ENCODE measurements around the gene CNOT1. TPM values are rescaled to one million over a fixed set of nuclear protein-coding genes. Genes with fewer than 3 reads are reported as not detected.
"Not testable (repeated sequence)": the region's sequence is repeated elsewhere in the genome, so short reads cannot be mapped to it uniquely, and the experiment has no call there.

CNOT1 gene
- polyA plus RNA-seq, 1 donor: 86.0 TPM

DNA sequence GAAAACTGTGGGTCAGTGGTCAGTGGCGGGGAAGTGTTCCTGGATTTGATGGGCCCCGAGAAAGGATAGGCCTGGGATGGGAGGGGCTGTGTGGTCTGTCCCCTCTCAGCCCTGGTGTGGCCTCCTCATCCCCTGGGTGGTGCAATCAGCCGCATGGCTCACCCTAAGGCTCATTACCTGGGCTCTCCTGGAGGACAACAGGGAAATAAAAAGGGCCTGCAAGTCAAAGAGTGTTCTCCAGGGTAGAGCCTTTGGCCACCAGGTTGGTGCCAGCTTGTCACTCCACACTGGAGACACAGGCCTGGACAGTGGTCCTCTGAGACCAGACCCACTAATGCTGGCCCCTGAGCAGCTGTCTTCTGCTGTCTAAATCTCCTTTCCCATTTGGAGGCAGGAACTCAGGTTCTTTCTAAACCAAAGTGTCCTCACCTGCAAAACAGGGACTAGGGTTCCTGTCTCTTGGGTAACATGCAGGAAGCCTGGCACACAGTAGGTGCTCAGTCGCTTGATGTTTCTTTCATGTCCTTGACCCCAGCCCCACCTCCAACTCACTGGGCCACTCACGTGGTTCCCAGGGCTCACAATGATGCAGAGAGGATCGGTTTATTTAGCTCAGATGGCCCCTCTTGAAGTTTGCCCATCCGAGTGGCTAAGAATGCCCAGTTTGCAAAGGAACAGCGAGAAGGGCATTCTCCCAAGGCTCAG is 127.3 kb downstream of the CNOT1 start:
- no peak for DNase-seq (ENCODE audit: low read depth)

DNA sequence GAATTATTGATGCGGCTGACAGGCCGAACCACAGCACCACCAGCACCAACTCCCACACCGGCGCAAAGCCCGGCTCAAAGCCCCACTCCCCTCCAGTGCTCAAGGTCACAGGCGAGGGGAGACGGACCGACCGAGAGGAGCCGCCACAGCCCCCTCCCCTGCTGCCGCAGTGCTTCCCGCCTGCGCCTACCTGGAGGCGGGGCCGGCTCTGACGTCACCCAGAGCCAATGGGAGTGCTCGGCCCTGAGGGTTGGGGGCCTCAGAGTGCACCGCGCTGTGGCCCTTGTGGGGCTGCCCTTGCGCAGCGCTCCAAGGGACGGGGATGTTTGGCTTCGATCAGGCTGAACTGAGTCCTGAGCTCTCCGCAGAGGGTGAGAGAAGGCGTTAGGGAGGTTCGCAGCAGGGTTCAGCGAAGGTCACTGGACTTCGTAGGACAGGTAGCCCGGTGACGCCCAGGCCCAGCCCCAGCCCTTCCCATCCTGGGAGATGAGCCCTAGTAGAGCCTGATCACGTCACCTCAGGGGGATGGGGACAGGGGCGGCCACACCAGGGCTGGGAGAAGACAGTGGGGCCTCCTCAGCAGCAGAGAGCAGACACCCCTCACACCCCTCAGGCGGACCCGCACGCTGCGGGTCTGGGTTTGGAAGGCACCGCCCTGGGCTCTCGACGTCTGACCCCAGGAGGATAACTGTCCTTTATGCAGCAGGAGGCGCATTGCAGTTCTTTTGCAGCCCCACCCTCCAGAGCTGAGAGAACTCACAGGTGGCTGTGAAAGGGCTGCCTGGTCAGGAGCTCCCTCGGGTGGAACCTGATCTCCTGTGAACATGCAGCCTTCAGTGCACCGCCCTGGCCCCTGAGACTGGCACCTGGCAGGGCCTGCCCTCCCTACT is 128.1 kb downstream of the CNOT1 start:
- no peak for DNase-seq (ENCODE audit: low read depth)

DNA sequence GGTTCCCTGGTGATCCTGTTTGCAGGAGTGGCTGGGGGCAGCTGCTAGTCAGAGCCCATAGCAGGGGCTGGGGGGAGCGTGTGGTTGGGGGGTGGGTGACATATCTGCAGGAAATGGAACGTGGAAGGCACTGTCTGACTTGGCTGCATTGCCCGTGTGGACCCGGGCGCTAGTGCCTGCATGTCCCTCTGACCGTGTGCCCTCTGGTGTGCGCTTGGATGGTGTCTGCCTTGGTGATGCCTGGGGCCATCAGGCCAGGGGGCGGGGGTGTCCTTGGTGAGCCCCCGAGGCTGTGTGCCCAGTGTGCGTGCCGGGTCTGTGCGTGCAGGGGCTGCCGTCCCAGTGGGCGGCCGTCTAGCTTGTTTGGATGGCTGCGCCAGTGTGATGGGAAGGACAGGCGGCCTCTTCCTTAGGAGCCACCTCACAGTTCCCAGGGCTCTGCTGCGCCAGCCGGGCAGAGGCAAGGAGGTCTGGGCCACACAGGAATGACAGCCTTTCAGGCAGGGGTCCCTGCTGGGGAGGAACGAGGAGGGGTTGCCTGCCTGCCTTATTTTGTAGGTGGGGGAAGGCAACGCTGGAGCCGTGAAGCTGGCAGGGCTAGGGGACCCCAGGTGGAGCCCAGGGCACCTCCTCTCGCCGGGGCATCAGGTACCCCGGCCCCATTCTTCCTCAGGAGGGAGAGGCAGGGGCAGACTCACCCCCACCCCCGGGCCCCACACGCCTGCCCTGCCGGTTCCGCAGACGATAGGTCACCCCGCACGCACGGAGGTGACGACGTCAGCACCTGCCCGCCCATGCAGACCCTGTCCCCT is 129.0 kb downstream of the CNOT1 start:
- DNase-seq (ENCODE audit: low read depth): no peak

DNA sequence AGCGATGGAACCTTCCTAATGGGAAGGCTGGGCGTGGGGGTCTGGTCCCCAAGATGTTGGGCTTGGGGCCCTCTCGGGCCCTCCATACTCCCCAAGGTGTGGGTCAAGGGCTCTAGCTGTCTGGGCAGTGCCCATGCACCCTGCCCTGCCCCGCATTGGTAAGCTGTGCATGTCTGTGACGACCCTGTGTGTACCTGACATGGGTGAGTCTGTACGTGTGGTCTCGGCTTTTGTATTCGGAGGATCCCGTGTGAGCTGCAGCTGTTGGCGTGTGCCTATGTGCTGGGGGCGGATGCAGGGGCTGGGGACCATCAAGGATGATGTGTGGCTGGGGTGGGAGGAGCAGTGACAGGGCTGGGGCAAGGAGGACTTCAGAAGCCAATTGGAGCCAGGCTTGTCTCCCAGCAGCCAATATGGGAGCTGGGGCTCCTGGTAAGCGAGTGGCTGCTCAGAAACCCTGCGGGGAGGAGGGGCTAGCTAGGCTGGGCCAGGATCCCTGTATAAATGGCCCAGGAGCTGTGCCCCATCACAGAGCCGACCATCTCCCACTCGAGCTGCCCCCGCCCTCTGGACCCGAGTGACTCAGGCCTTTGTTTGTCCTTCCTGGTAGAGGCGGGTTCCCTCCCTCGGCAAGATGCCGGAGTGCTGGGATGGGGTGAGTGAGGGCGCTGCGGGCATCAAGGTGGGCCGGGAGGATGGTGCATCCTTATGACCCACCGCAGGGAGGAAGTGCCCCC is 129.8 kb downstream of the CNOT1 start, which contains the start of gene NDRG4:
Gene NDRG4 (plus strand): TSS at position 529 of the 737 bp plus-strand sequence. CDS start 106 bp downstream, at position 635.
- DNase-seq (ENCODE audit: low read depth): peak; percentile 60

DNA sequence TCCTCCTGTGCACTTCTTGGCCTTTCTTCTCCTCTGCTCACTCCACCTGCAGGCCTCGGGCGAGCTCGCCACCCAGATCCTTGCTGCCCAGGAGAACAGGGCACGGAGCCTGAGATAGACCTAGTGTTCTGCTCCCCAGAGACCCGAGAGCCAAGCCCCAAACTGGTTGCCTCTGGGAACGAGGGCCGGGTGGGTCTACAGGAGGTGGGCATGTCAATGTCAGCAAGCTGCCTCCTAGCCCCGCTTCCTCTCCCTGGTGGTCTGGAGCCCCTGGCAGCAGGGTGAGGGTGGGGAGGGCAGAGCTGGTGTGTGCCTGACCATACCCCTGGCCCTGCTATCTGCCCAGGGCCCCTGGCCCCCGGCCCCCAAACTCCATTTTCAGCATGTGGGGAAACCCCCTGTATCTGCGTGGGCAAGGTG is 130.5 kb downstream of the CNOT1 start:
- DNase-seq (ENCODE audit: low read depth): no peak

DNA sequence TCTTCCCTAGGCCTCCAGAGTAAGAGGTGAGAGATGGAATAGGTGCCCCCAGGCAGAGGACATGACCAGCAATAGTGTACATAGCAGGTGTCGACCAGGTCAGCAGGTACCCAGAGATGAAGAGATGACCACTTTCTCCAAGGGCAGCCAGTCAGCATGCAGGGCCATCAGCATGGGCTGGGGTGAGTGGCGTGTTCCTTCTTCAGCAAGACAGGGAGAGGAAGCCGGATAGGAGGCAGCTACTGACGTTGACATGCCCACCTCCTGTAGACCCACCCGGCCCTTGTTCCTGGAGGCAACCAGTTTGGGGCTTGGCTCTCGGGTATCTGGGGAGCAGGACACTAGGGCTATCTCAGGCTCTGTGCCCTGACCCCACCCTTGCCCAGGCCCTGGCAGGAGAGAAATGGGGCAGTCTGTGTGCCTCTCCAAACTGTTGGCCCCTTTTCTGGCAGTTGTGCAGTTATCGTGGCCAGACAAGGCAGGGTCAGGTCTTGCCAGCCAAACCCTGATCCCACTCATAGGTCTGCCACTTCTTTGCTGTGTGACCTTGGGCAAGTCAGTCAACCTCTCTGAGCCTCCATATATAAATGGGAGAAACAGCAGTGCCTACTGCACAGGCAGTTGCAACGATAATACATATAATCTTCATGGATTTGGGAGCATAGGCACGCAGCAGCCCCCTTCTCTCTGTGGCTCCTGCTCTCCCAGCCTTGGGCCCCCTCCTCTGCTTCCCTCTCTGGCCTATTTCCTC is 131.1 kb downstream of the CNOT1 start:
- DNase-seq (ENCODE audit: low read depth): no peak

DNA sequence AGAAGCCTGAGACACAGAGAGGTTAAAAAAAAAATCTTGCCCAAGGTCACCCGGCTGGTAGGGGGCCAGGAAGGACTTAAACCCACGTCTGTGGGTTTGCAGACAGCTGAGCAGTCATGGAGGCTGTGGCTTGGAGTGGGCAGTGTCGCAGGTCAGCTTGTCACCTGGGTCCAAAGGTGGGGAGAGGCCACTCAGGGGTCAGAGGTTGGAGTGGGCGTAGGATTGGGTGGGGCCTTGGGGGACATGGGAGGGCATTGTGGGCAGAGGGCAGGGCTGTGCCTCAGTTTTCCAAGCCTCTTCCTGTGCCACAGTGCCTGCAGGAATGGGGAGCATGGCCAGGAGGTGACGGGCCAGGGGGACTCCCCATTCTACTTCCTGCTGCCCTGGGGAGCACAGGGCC is 131.7 kb downstream of the CNOT1 start:
- no peak for DNase-seq (ENCODE audit: low read depth)

DNA sequence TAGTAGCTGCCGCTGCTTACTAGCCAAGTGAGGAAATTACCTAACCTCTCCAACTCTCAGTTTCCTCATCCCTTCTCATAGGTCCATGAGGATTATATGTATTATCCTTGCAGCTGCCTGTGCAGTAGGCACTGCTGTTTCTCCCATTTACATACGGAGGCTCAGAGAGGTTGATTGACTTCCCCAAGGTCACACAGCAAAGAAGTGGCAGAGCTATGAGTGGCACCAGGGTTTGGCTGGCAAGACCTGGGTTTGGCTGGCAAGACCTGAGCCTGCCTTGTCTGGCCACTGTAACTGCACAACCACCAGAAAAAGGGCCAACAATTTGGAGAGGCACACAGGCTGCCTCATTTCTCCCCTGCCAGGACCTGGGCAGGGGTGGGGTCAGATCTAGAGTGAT is 132.2 kb downstream of the CNOT1 start:
- no peak for DNase-seq (ENCODE audit: low read depth)

DNA sequence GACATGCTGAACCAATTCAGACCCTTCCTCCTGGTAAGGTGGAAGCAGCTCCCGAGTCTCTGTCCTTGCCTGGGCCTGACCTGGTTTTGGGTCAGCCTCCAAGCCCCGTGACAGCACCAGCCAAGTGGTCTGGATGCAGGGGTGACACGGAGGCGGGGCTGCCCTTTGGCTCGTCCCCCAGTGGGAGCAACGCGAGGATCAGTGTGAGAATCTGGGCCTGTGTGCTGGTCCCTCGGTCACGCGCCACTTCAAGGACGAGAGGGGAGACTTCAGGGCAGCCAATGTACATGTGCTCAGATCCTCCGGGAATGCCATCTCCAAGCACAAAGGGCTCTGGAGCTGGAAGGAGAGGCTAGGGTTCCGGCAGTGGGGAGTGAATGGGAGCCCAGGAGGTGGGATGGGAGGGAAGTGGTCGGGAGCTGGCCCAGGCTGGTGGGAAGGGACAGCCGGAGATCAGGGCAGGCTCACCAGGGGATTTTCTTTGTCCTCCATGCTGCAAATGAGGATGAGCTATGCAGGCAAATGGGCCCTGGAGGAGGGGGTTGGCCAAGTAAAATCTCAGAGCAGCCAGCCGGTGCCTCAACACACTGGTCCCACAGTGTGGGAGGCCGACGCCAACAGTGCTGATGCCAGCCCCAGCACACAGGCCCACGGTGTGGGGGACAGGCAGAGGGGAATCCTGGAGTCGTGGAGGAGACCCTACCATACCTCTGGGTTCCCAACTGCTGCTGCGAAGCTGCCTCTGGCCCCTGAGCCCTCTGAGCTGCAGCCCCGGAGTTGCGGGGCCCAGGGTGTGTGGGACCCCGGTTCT is 133.9 kb downstream of the CNOT1 start:
- no peak for DNase-seq (ENCODE audit: low read depth)

DNA sequence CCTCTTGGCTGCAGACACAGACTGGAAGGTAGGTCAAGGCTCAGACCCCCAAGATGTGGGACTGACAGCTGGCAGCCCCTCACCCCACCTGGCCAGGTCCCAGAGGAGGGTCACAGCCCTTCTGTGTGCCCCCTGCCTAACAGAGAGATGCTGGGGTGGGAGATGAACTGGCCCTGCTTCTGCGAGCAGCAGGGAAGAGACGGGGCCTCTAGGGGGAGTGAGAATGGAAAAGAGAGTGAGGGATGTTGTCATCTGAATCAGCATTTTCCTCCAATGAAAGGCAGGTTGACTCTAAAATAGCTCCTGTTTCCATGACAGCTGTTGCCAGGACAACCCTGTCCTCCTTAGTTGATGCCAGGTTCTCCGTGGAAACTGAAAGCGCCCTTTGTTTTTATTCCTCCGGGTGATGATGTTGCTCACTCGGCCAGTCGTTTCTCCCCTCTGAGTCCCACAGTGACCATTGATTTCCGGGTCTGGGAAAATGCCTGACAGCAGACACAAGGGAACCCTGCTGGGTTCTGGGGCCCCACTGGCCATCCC is 134.6 kb downstream of the CNOT1 start:
- peak; percentile 99 for DNase-seq (ENCODE audit: low read depth)

DNA sequence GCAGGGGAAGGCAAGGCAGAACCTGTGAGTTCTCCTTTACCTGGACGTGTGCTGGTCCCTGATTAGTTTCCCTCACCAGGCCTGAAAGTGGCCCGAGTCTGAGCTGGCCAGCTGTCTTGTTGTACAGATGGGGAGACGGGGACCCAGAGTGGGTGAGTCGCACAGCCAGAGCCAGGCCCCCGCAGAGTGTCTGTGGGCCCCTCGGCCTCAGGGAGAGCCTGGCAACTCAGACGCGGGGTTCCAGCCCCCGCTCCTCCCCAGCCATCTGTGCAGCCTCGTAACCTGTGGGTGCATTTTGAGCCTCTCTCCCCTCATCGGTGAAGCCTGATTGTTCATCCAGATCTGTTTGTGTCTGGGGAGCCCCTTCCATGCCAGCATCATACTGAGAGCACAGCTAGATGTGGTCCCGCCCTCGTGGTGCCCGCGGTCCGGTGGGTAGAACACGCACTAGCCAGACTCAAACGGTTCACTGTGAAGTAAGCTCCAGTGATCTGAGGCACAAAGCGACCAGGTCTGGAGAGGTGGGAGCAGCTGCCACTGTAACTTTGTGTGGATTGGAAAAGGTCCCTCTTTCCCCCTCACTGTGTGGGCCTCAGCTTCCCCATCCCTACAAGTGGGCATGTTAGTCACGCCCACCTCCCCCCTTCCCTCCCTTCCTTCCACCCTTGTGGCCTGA is 135.7 kb downstream of the CNOT1 start:
- DNase-seq (ENCODE audit: low read depth): no peak

DNA sequence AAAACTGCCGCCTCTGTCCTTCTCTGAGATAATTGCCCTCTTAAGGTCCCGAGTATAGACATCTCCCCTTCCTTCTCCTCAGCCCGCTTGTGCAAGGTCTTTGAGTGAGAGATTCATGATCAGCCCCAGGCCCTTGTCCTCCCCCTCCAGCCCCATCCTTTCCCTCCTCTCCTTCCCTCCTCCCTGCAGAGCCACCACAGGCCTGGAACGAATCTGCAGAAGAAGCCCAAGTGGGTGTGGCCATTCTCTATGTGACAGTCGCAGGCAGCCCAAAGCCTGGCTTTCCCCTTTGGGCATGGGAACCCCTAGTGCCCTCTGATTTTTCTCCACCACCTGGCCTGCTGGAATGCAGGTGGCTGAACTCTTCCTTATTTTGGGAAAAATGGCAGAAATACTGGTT is 136.9 kb downstream of the CNOT1 start:
- DNase-seq (ENCODE audit: low read depth): no peak

DNA sequence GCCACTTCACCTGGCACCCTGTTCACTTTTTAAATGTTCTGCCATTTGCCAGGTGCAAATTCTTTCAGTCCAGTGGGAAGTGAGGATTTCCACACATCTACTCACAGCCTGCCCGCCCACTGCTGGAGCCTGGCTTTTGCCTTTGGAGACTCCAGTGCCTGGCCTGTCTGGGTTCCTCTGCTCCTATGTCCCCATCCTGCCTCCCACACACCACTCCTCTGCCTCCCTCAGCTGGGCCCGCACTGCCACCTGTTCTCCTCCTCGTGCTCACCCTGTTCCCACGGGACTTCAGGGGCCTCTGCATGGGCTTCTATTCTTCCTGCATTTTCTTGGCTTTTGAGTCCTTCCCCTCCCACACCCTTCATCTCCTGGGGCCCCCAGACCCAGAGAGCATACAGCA is 137.6 kb downstream of the CNOT1 start:
- no peak for DNase-seq (ENCODE audit: low read depth)

DNA sequence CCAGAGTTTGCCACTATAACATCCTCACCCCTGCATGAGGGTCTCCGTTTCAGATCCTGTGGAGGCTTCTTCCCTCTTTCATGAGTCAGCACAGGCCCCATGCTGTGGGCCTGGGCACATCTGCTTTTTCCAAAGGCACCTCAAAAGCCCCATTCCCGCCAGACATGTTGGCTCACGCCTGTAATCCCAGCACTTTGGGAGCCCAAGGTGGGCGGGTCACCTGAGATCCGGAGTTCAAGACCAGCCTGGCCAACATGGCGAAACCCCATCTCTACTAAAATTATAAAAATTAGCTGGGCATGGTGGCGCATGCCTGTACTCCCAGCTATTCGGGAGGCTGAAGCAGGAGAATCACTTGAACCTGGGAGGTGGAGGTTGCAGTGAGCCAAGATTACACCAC is 139.1 kb downstream of the CNOT1 start:
- DNase-seq (ENCODE audit: low read depth): not testable (repeated sequence)

DNA sequence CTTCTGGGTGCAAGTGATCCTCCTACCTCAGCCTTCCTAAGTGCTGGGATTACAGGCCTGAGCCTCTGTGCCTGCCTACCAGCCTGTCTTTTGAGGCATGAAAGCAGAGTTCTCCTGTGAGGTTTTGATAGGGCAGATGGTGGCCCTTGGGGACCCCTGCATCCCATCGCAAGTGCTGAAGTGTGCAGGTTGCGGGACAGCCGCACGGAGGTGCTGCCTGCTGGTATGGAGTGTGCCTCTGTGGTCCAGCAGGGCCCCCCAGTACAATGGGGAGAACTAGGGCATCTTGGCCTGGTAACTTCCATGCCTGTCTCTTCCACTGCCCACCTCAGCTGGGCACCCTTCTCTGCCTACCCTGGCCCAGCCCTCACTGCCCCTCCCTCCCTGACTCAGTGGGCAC is 139.6 kb downstream of the CNOT1 start:
- DNase-seq (ENCODE audit: low read depth): no peak

DNA sequence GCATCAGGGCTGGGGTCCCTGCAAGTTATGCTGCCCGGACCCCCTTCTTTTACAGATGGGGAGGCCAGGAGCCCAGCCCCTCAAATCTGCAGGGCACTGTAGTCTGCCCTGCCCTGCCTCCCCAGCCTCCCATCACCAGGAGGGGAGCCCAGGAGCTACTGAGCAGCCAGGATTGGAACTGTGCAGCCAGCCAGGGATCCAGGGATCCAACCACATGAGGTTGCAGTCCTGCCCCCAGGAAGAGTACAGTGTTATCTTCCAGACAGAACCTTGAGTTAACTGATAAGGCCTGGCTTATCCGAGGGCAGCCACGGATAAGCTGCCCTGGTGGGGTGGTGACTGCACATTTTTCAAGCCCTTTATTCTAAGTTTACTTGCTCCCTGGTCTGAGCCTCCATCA is 141.1 kb downstream of the CNOT1 start:
- no peak for DNase-seq (ENCODE audit: low read depth)

DNA sequence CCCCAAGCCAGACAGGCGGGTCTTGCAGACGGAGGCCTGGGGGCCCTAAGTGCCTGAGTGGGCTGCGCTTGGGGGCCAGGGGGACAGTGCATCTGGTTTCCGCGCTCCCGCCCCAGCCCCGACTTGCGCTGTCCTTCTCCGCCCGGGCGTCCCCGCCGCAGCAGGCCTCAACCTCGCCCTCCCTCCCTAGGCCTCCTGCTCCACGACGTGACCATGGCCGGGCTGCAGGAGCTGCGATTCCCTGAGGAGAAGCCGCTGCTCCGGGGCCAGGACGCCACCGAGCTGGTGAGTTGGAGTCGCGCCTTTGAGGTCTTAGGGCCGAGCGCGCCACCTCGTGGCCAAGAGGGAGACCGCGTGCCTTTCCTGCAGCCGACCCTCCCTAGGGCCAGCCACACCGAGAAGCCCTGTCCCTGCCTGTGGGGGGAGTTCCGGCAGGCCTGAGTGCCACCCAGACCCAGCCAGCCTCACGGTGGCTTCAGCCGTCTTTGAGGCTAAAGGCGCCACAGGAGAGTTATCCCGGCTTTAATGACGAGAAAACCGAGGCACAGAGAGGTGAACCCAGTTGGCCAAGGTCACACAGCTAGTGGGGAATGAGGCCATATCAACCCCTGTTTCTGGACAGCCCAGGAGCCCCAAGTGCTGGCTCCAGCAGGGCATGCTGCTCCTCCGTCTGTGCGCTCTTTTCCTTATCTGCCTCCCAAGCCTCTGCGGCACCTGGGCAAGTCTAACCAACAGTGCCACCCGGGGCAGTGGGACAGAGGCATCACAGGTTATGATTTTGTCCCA is 141.9 kb downstream of the CNOT1 start:
- peak; percentile 34 for DNase-seq (ENCODE audit: low read depth)
